Omental fat pad (tissue), 4 donors: Measurements from ENCODE around the gene TPO. TPM values are rescaled to one million over a fixed set of nuclear protein-coding genes. Genes with fewer than 3 reads are reported as not detected.

Experiments used
- ATAC-seq: fragments of 150-250 bp; one replicate; pipeline ENCODE4 v1.9.1; 2016; ENCODE audit warnings: mild to moderate bottlenecking, moderate library complexity; ENCODE audit not compliant: low FRiP score
- DNase-seq: peaks from one replicate; pipeline ENCODE4 v3.0.0-alpha.2; 2019; ENCODE audit warnings: low spot score
- CTCF ChIP-seq, 3 donors: fragments of 450-650 bp; IDR thresholded peaks; one replicate each; pipeline ENCODE4 v1.5.1; 2016 to 2017; ENCODE audit warnings: antibody characterized with exemption in 3 of 3, mild to moderate bottlenecking in 3 of 3, moderate library complexity in 2 of 3
- total RNA-seq, 4 donors: library from RNA; depleted of rRNA; stranded (reverse); fragments of >200 nt; gene quantifications; one replicate each; pipeline ENCODE4 v1.1.0, GENCODE V29; 2016

TPO gene
- total RNA-seq, 4 donors from 2014 or later: 3.0 to 27.1 (median 13.1) TPM

- no peak for DNase-seq
- no peak for ATAC-seq
Observed at GRCh38 chr2:1584051-1584531, 170.8 kb downstream of the TPO start.

GRCh38 chr2:1584691-1585485 is 171.6 kb downstream of the TPO start:
- ATAC-seq (no peak), DNase-seq (no peak)
- no peak for TF ChIP-seq CTCF (IDR thresholded peaks at IDR 0.05)

More at GRCh38 chr2:1584051-1584531, 170.8 kb downstream of the TPO start:
- no peak for TF ChIP-seq CTCF (IDR thresholded peaks at IDR 0.05)

- DNase-seq: no peak
- TF ChIP-seq CTCF (IDR thresholded peaks at IDR 0.05): no peak
- no peak for ATAC-seq
Observed at GRCh38 chr2:1585635-1586034, 172.4 kb downstream of the TPO start.

- no peak for TF ChIP-seq CTCF (IDR thresholded peaks at IDR 0.05)
- no peak for DNase-seq
Observed at GRCh38 chr2:1586251-1586922, 173.1 kb downstream of the TPO start.

GRCh38 chr2:1586923-1587840 is 173.9 kb downstream of the TPO start:
- DNase-seq (no peak), ATAC-seq (no peak)
- no peak for TF ChIP-seq CTCF (IDR thresholded peaks at IDR 0.05)

More at GRCh38 chr2:1586251-1586922, 173.1 kb downstream of the TPO start:
- ATAC-seq: no peak

- ATAC-seq (no peak), DNase-seq (no peak)
- TF ChIP-seq CTCF (IDR thresholded peaks at IDR 0.05): no peak
Observed at GRCh38 chr2:1588051-1588977, 175.1 kb downstream of the TPO start.
